Neural cell (in vitro differentiated cells): Measurements from ENCODE around the gene KXD1. TPM values are rescaled to one million over a fixed set of nuclear protein-coding genes. Genes with fewer than 3 reads are reported as not detected.

ENCODE experiments used
- H2AFZ ChIP-seq: fragments of 200-600, 300-800 bp; sonication (generic), shearing (Covaris generic); 2 replicates; pipeline ENCODE4 v1.6.0; 2014; ENCODE audit warnings: low read depth, mild to moderate bottlenecking, antibody characterized with exemption, low read length, moderate library complexity
- H3F3A ChIP-seq: fragments of 200-600 bp; shearing (Covaris generic); 2 replicates; pipeline ENCODE4 v1.6.1; 2016; ENCODE audit warnings: mild to moderate bottlenecking, moderate library complexity, mixed read lengths, antibody characterized with exemption, low read length; ENCODE audit not compliant: insufficient read depth, poor library complexity, severe bottlenecking
- H3K27ac ChIP-seq: fragments of 200-600, 300-800 bp; sonication (generic), shearing (Covaris generic); 2 replicates; pipeline ENCODE4 v1.5.1; 2014; ENCODE audit warnings: mild to moderate bottlenecking, low read length, moderate library complexity
- H3K27me3 ChIP-seq: fragments of 300-800, 200-600 bp; sonication (generic), shearing (Covaris generic); 2 replicates; pipeline ENCODE4 v1.6.0; 2014; ENCODE audit warnings: mild to moderate bottlenecking, low read depth, low read length, moderate library complexity; ENCODE audit not compliant: insufficient read depth
- H3K36me3 ChIP-seq: fragments of 300-800, 200-600 bp; sonication (generic), shearing (Covaris generic); 2 replicates; pipeline ENCODE4 v1.5.1; 2014; ENCODE audit warnings: mild to moderate bottlenecking, antibody characterized with exemption, low read length, moderate library complexity; ENCODE audit not compliant: insufficient read depth
- H3K4me2 ChIP-seq: fragments of 300-800, 200-600 bp; sonication (generic), shearing (Covaris generic); 2 replicates; pipeline ENCODE4 v1.6.0; 2014; ENCODE audit warnings: mild to moderate bottlenecking, low read length
- H3K4me3 ChIP-seq: fragments of 300-800, 200-600 bp; sonication (generic), shearing (Covaris generic); 2 replicates; pipeline ENCODE4 v1.5.1; 2014; ENCODE audit warnings: mild to moderate bottlenecking, low read length, moderate library complexity
- H3K79me2 ChIP-seq: fragments of 200-600 bp; shearing (Covaris generic); replicated peaks from 2 replicates; pipeline ENCODE4 v1.6.0; 2014; ENCODE audit warnings: mild to moderate bottlenecking, low read length, moderate library complexity; ENCODE audit not compliant: insufficient read depth
- H3K9ac ChIP-seq: fragments of 300-800, 200-600 bp; sonication (generic), shearing (Covaris generic); 2 replicates; pipeline ENCODE4 v1.6.1; 2016; ENCODE audit warnings: mild to moderate bottlenecking, low read length, mixed read lengths
- H3K9me2 ChIP-seq: fragments of 200-600 bp; shearing (Covaris generic); 2 replicates; pipeline ENCODE4 v1.6.1; 2016; ENCODE audit warnings: mild to moderate bottlenecking, low read length, mixed read lengths; ENCODE audit not compliant: insufficient read depth
- H3K9me3 ChIP-seq: fragments of 200-600, 300-800 bp; sonication (generic), shearing (Covaris generic); 2 replicates; pipeline ENCODE4 v1.6.1; 2016; ENCODE audit warnings: mild to moderate bottlenecking, mixed run types, low read length, moderate library complexity, mixed read lengths
- H4K20me1 ChIP-seq: fragments of 200-600 bp; shearing (Covaris generic); 2 replicates; pipeline ENCODE4 v1.6.1; 2016; ENCODE audit warnings: mild to moderate bottlenecking, mixed run types; ENCODE audit not compliant: insufficient read depth
- EP300 ChIP-seq: fragments of 450-650 bp; conservative IDR thresholded peaks from 2 replicates; pipeline ENCODE4 v1.6.1; 2014; ENCODE audit warnings: antibody characterized with exemption, mild to moderate bottlenecking, moderate library complexity; ENCODE audit not compliant: poor library complexity, severe bottlenecking
- EZH2 ChIP-seq: fragments of 200-600, 300-800 bp; shearing (Covaris generic), sonication (generic); IDR thresholded peaks from 2 replicates; pipeline ENCODE4 v1.6.1; 2014; ENCODE audit warnings: antibody characterized with exemption, low read length, borderline replicate concordance, mild to moderate bottlenecking; ENCODE audit not compliant: insufficient read depth, poor library complexity, severe bottlenecking
- MXI1 ChIP-seq: fragments of 450-650 bp; conservative IDR thresholded peaks from 2 replicates; pipeline ENCODE4 v1.6.1; 2014; ENCODE audit warnings: antibody characterized with exemption, mild to moderate bottlenecking; ENCODE audit not compliant: poor library complexity, severe bottlenecking
- POLR2AphosphoS5 ChIP-seq: IDR thresholded peaks from 2 replicates; pipeline ENCODE4 v1.6.1; 2012
- RAD21 ChIP-seq: fragments of 450-650 bp; conservative IDR thresholded peaks from 2 replicates; pipeline ENCODE4 v1.6.1; 2014; ENCODE audit warnings: antibody characterized with exemption, mild to moderate bottlenecking, moderate library complexity
- SMC3 ChIP-seq: fragments of 450-650 bp; conservative IDR thresholded peaks from 2 replicates; pipeline ENCODE4 v1.6.1; 2014; ENCODE audit warnings: antibody characterized with exemption, mild to moderate bottlenecking, moderate library complexity; ENCODE audit not compliant: poor library complexity
- TAF1 ChIP-seq: IDR thresholded peaks from 2 replicates; pipeline ENCODE4 v1.6.1; 2012; ENCODE audit warnings: low read depth
- polyA plus RNA-seq: library from polyadenylated mRNA; depleted of rRNA; stranded (reverse); fragments of >200 nt; gene quantifications from 2 replicates; pipeline ENCODE4 v1.2.3, GENCODE V29; 2014
- TF ChIP-seq, protein P1 (sequence below): IDR thresholded peaks from 2 replicates; pipeline ENCODE4 v1.6.1; 2012; ENCODE audit warnings: borderline replicate concordance
- TF ChIP-seq, protein P2 (sequence below): fragments of 450-650 bp; IDR thresholded peaks from 2 replicates; pipeline ENCODE4 v1.5.1; 2014; ENCODE audit warnings: antibody characterized with exemption, mild to moderate bottlenecking, moderate library complexity; ENCODE audit not compliant: poor library complexity, severe bottlenecking

Gene KXD1
- polyA plus RNA-seq, 1 donor from 2014 or later: 55.8 TPM

DNA sequence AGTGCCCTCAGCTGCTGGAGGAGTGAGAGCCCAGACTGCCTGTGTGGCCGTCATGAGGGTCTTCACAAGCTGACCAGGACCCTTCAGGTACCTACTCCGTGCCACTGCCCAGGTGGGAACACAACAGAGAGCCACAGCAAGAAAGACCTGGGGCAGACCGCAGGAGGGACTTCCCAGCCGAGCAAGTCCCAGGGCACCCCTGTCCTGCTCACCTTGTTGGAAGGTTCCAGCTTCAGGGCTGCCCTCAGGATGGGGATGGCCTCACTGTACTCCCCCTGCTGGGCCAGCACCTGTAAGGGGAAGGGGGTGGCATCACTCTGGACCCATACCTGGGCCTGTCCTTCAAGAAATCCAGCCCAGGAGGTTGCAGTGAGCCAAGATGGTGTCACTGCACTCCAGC, 24.6 kb upstream of the KXD1 start:
- no peaks in the 10 kb centered on the region for H3K9me3 ChIP-seq
- H3K4me2 ChIP-seq: no peak overlapping the region
- H3K36me3 ChIP-seq: no peaks in the 10 kb centered on the region
- no peaks in the 10 kb centered on the region for H3K9me2 ChIP-seq
- H3K9ac ChIP-seq: no peak overlapping the region
- no peaks in the 10 kb centered on the region for H4K20me1 ChIP-seq
- H2AFZ ChIP-seq: no peak overlapping the region
- no peaks in the 10 kb centered on the region for H3K79me2 ChIP-seq
- no peaks in the 10 kb centered on the region for H3F3A ChIP-seq
- no peak overlapping the region for H3K4me3 ChIP-seq
- H3K27me3 ChIP-seq: no peaks in the 10 kb centered on the region
- TF ChIP-seq EP300: no peak
- TF ChIP-seq, protein P1, sequence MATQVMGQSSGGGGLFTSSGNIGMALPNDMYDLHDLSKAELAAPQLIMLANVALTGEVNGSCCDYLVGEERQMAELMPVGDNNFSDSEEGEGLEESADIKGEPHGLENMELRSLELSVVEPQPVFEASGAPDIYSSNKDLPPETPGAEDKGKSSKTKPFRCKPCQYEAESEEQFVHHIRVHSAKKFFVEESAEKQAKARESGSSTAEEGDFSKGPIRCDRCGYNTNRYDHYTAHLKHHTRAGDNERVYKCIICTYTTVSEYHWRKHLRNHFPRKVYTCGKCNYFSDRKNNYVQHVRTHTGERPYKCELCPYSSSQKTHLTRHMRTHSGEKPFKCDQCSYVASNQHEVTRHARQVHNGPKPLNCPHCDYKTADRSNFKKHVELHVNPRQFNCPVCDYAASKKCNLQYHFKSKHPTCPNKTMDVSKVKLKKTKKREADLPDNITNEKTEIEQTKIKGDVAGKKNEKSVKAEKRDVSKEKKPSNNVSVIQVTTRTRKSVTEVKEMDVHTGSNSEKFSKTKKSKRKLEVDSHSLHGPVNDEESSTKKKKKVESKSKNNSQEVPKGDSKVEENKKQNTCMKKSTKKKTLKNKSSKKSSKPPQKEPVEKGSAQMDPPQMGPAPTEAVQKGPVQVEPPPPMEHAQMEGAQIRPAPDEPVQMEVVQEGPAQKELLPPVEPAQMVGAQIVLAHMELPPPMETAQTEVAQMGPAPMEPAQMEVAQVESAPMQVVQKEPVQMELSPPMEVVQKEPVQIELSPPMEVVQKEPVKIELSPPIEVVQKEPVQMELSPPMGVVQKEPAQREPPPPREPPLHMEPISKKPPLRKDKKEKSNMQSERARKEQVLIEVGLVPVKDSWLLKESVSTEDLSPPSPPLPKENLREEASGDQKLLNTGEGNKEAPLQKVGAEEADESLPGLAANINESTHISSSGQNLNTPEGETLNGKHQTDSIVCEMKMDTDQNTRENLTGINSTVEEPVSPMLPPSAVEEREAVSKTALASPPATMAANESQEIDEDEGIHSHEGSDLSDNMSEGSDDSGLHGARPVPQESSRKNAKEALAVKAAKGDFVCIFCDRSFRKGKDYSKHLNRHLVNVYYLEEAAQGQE: no peak
- TF ChIP-seq MXI1: no peak
- no peak for TF ChIP-seq TAF1
- TF ChIP-seq EZH2: no peak
- TF ChIP-seq RAD21: no peak
- TF ChIP-seq SMC3: no peak
- TF ChIP-seq POLR2AphosphoS5: no peak
- TF ChIP-seq, protein P2, sequence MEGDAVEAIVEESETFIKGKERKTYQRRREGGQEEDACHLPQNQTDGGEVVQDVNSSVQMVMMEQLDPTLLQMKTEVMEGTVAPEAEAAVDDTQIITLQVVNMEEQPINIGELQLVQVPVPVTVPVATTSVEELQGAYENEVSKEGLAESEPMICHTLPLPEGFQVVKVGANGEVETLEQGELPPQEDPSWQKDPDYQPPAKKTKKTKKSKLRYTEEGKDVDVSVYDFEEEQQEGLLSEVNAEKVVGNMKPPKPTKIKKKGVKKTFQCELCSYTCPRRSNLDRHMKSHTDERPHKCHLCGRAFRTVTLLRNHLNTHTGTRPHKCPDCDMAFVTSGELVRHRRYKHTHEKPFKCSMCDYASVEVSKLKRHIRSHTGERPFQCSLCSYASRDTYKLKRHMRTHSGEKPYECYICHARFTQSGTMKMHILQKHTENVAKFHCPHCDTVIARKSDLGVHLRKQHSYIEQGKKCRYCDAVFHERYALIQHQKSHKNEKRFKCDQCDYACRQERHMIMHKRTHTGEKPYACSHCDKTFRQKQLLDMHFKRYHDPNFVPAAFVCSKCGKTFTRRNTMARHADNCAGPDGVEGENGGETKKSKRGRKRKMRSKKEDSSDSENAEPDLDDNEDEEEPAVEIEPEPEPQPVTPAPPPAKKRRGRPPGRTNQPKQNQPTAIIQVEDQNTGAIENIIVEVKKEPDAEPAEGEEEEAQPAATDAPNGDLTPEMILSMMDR: no peak
- no peak overlapping the region for H3K27ac ChIP-seq

- H3K79me2 ChIP-seq: no peaks in the 10 kb centered on the region
- no peaks in the 10 kb centered on the region for H3K36me3 ChIP-seq
- H3F3A ChIP-seq: no peaks in the 10 kb centered on the region
- H3K4me3 ChIP-seq: no peak overlapping the region
- no peak overlapping the region for H3K9ac ChIP-seq
- no peaks in the 10 kb centered on the region for H3K27me3 ChIP-seq
- no peaks in the 10 kb centered on the region for H3K9me3 ChIP-seq
- H4K20me1 ChIP-seq: no peaks in the 10 kb centered on the region
- no peak overlapping the region for H3K4me2 ChIP-seq
- H2AFZ ChIP-seq: no peak overlapping the region
- H3K9me2 ChIP-seq: no peaks in the 10 kb centered on the region
- H3K27ac ChIP-seq: no peak overlapping the region
- no peak for TF ChIP-seq SMC3
- no peak for TF ChIP-seq RAD21
- TF ChIP-seq, protein P1: no peak
- TF ChIP-seq TAF1: no peak
- no peak for TF ChIP-seq POLR2AphosphoS5
- no peak for TF ChIP-seq MXI1
- TF ChIP-seq EP300: no peak
- TF ChIP-seq EZH2: no peak
- TF ChIP-seq, protein P2: no peak
Measured at GRCh38 chr19:18536475-18536874, 21.2 kb upstream of the KXD1 start.
